ENCODE results near the gene AUTS2.

The AUTS2 gene

GRCh38 chr7:70178787-70179186 lies 580.5 kb downstream of the AUTS2 start (continued):
- TF ChIP-seq REST (tag by site-specific recombination; IDR thresholded peaks at IDR 0.05) (no peak), ZNF426 (tag by site-specific recombination; IDR thresholded peaks at IDR 0.05) (no peak), CTCF (tag by site-specific recombination; IDR thresholded peaks at IDR 0.05) (no peak), EGR2 (tag by site-specific recombination; IDR thresholded peaks at IDR 0.05; ENCODE audit: low read depth) (0 out of 2 replicates have a peak, but pooled peaks have one; percentile 7), ZNF621 (tag by site-specific recombination; IDR thresholded peaks at IDR 0.05) (no peak), ZNF280C (tag by site-specific recombination; IDR thresholded peaks at IDR 0.05) (no peak), GLI4 (tag by site-specific recombination; IDR thresholded peaks at IDR 0.05) (no peak), ZNF404 (tag by site-specific recombination; IDR thresholded peaks at IDR 0.05) (no peak), SCRT1 (tag by site-specific recombination; IDR thresholded peaks at IDR 0.05; ENCODE audit: borderline replicate concordance) (peak; percentile 20; the same call in 1 of the 2 replicates), ZFHX2 (tag by site-specific recombination; conservative IDR thresholded peaks at IDR 0.05) (peak; percentile 59), ZNF10 (tag by site-specific recombination; IDR thresholded peaks at IDR 0.05) (0 out of 2 replicates have a peak, but pooled peaks have one; percentile 31), ZNF561 (tag by site-specific recombination; IDR thresholded peaks at IDR 0.05; ENCODE audit: borderline replicate concordance) (0 out of 2 replicates have a peak, but pooled peaks have one; percentile 30), ZNF777 (tag by site-specific recombination; IDR thresholded peaks at IDR 0.05; ENCODE audit: borderline replicate concordance) (no peak), GLIS2 (tag by site-specific recombination; IDR thresholded peaks at IDR 0.05) (no peak), PRDM10 (tag by site-specific recombination; IDR thresholded peaks at IDR 0.05) (no peak), ELK4 (IDR thresholded peaks at IDR 0.05; ENCODE audit: borderline replicate concordance, low read depth, low read length) (no peak), KLF17 (tag by site-specific recombination; IDR thresholded peaks at IDR 0.05) (peak; percentile 79), OSR2 (tag by site-specific recombination; IDR thresholded peaks at IDR 0.05) (peak; percentile 57), ZNF157 (tag by site-specific recombination; IDR thresholded peaks at IDR 0.05) (no peak), ZNF18 (tag by site-specific recombination; IDR thresholded peaks at IDR 0.05) (no peak), ZNF391 (tag by site-specific recombination; IDR thresholded peaks at IDR 0.05; ENCODE audit: borderline replicate concordance, low read depth) (no peak), ZNF473 (tag by site-specific recombination; IDR thresholded peaks at IDR 0.05) (no peak), FEZF1 (tag by site-specific recombination; IDR thresholded peaks at IDR 0.05) (peak; percentile 90)
